Measurements from ENCODE around the gene DHX38. TPM values are rescaled to one million over a fixed set of nuclear protein-coding genes. Genes with fewer than 3 reads are reported as not detected.
"Not testable (repeated sequence)": the region's sequence is repeated elsewhere in the genome, so short reads cannot be mapped to it uniquely, and the experiment has no call there.

Gene DHX38
- total and polyA plus RNA-seq, 2 experiments from 2014 or later, result 32.9 to 42.2 TPM

- Histone ChIP-seq H3K79me2 (no peaks in the 10 kb centered on the region), H3K9me2 (replicated peaks; ENCODE audit: insufficient read depth) (no peaks in the 10 kb centered on the region), H3K4me2 (no peak overlapping the region), H3K4me3 (no peak overlapping the region), H3K4me1 (ENCODE audit: insufficient read depth) (peaks cover 3% of the 10 kb centered on the region), H3K36me3 (replicated peaks; ENCODE audit: insufficient read depth, low read depth) (no peaks in the 10 kb centered on the region), H3K9me3 (ENCODE audit: low read depth) (no peaks in the 10 kb centered on the region), H2AFZ (no peak overlapping the region), H3K27me3 (no peaks in the 10 kb centered on the region), H4K20me1 (ENCODE audit: insufficient read depth, poor library complexity, severe bottlenecking) (no peaks in the 10 kb centered on the region), H3K27ac (no peak overlapping the region)
- no peak for DNase-seq (ENCODE audit: low spot score)
- TF ChIP-seq EZH2 (IDR thresholded peaks at IDR 0.05; ENCODE audit: borderline replicate concordance) (no peak), CTCF (IDR thresholded peaks at IDR 0.05; ENCODE audit: poor library complexity) (no peak)
Measured at GRCh38 chr16:72049110-72049509, 44.5 kb upstream of the DHX38 start.

- no peak for DNase-seq (ENCODE audit: low spot score)
- H3K27ac ChIP-seq, result no peak overlapping the region
- TF ChIP-seq EZH2 (IDR thresholded peaks at IDR 0.05; ENCODE audit: borderline replicate concordance) (no peak), EZH2phosphoT487 (IDR thresholded peaks at IDR 0.05; ENCODE audit: low read depth, severe bottlenecking, unreplicated experiment) (no peak), CTCF (IDR thresholded peaks at IDR 0.05; ENCODE audit: poor library complexity) (no peak)
Measured at GRCh38 chr16:72050769-72051464, 42.7 kb upstream of the DHX38 start.

GRCh38 chr16:72051818-72052217 lies 41.8 kb upstream of the DHX38 start:
- Histone ChIP-seq H3K9me2 (replicated peaks; ENCODE audit: insufficient read depth) (no peaks in the 10 kb centered on the region), H3K79me2 (no peaks in the 10 kb centered on the region), H3K27me3 (no peaks in the 10 kb centered on the region), H3K27ac (no peak overlapping the region), H3K4me1 (ENCODE audit: insufficient read depth) (peaks cover 3% of the 10 kb centered on the region), H2AFZ (no peak overlapping the region), H3K9me3 (ENCODE audit: low read depth) (no peaks in the 10 kb centered on the region), H3K4me2 (no peak overlapping the region), H3K36me3 (replicated peaks; ENCODE audit: insufficient read depth, low read depth) (no peaks in the 10 kb centered on the region), H3K4me3 (no peak overlapping the region), H4K20me1 (ENCODE audit: insufficient read depth, poor library complexity, severe bottlenecking) (no peaks in the 10 kb centered on the region)
- WGBS (ENCODE audit: low lambda C conversion rate, missing lambda C conversion rate), result 80% methylated on average over 2 of the region's 2 CpGs
- no peak for TF ChIP-seq EZH2phosphoT487 (IDR thresholded peaks at IDR 0.05; ENCODE audit: low read depth, severe bottlenecking, unreplicated experiment)
- no peak for TF ChIP-seq CTCF (IDR thresholded peaks at IDR 0.05; ENCODE audit: poor library complexity)
- TF ChIP-seq EZH2 (IDR thresholded peaks at IDR 0.05; ENCODE audit: borderline replicate concordance), result no peak
- DNase-seq (ENCODE audit: low spot score), result no peak

More at GRCh38 chr16:72050769-72051464, 42.7 kb upstream of the DHX38 start:
- H3K9me3 ChIP-seq (ENCODE audit: low read depth), result no peaks in the 10 kb centered on the region
- H3K27me3 ChIP-seq, result no peaks in the 10 kb centered on the region
- H3K79me2 ChIP-seq, result no peaks in the 10 kb centered on the region
- peaks cover 3% of the 10 kb centered on the region for H3K4me1 ChIP-seq (ENCODE audit: insufficient read depth)
- 88% methylated on average over 4 of the region's 4 CpGs for WGBS (ENCODE audit: low lambda C conversion rate, missing lambda C conversion rate)
- H3K4me2 ChIP-seq, result no peak overlapping the region
- H3K4me3 ChIP-seq, result no peak overlapping the region
- H4K20me1 ChIP-seq (ENCODE audit: insufficient read depth, poor library complexity, severe bottlenecking), result no peaks in the 10 kb centered on the region
- no peak overlapping the region for H2AFZ ChIP-seq
- no peaks in the 10 kb centered on the region for H3K9me2 ChIP-seq (replicated peaks; ENCODE audit: insufficient read depth)
- H3K36me3 ChIP-seq (replicated peaks; ENCODE audit: insufficient read depth, low read depth), result no peaks in the 10 kb centered on the region

GRCh38 chr16:72054254-72054847 lies 39.3 kb upstream of the DHX38 start, which contains the start of gene HP:
Gene HP (plus strand): TSS chr16:72054505. CDS start chr16:72054653, 148 bp downstream.
- not testable (repeated sequence) for H3K4me2 ChIP-seq; H4K20me1 ChIP-seq (ENCODE audit: insufficient read depth, poor library complexity, severe bottlenecking)

More at GRCh38 chr16:72054254-72054847, 39.3 kb upstream of the DHX38 start, which contains the start of gene HP:
- H2AFZ ChIP-seq; DNase-seq (ENCODE audit: low spot score); H3K27ac ChIP-seq; H3K4me3 ChIP-seq; H3K4me1 ChIP-seq (ENCODE audit: insufficient read depth); H3K9me3 ChIP-seq (ENCODE audit: low read depth); H3K9me2 ChIP-seq (replicated peaks; ENCODE audit: insufficient read depth); H3K27me3 ChIP-seq; H3K79me2 ChIP-seq; H3K36me3 ChIP-seq (replicated peaks; ENCODE audit: insufficient read depth, low read depth): not testable (repeated sequence)
- WGBS (ENCODE audit: low lambda C conversion rate, missing lambda C conversion rate), result 57% methylated on average over 5 of the region's 5 CpGs
